ENCODE data around the gene TLL2.

Gene TLL2

DNA sequence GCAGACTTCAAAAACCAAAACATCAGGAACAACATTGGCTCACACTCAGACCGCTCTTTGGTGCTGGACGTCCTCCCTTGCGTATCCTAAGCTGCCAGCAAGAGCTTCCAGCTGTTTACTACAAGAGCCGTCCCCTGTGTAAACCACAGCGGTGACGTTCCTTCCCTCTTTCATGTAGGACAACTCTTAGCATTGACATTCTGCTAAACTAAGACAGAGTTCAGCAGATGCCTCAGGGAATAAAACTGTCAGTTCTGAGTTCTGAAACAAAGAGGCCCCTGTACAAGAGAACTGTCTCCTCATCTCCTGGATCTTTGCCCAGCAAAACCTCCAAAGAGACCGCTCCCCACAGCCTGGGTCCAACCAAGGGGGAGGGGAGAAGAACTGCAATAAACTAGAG lies 97.1 kb downstream of the TLL2 start:
- DNase-seq (ENCODE audit: insufficient read length) (no peak), FAIRE-seq (no peak)
- TF ChIP-seq TAF1 (IDR thresholded peaks at IDR 0.05; ENCODE audit: borderline replicate concordance, low read depth, low read length) (no peak), POLR2AphosphoS5 (IDR thresholded peaks at IDR 0.05; ENCODE audit: low read depth, low read length) (no peak), POLR2A (IDR thresholded peaks at IDR 0.05; ENCODE audit: low read depth, low read length) (no peak)

DNA sequence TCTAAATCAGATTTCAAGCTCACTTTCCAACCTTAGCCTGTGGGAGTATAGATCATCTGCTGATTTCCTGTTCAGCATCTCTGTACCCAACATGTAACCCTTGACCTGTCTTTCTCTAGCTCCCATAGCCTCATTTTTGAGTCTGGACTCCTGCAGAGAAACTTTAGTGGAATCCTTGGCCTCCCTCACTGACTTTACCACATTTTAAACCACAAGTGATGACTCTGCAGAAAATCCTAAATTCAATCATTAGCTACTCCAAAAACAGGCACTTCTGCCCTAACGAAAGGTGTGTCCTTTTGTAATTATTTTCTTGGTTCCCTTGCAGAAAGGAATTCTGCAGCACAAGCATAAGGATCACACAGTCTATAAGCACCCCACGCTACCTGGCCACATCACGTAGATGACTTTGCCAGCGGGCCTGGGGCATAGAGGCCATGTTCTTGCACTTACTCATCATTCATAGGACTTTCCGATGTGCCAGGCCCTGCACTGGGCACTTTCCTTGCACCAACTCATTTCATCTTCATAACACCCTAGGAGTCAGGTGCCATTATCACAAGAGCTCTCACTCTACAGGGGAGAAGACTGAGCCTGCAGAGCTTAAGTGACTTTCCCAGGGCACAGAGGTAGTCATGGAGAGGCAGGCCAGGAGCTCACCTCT lies 97.7 kb downstream of the TLL2 start:
- no peak for FAIRE-seq

GRCh38 chr10:96415150-96415890 lies 98.4 kb downstream of the TLL2 start:
- DNase-seq (ENCODE audit: insufficient read length), result no peak
- FAIRE-seq, result no peak
- TF ChIP-seq TAF1 (IDR thresholded peaks at IDR 0.05; ENCODE audit: borderline replicate concordance, low read depth, low read length) (no peak), POLR2A (IDR thresholded peaks at IDR 0.05; ENCODE audit: low read depth, low read length) (no peak), POLR2AphosphoS5 (IDR thresholded peaks at IDR 0.05; ENCODE audit: low read depth, low read length) (no peak)

More for the DNA sequence above, 97.7 kb downstream of the TLL2 start:
- no peak for TF ChIP-seq POLR2A (IDR thresholded peaks at IDR 0.05; ENCODE audit: low read depth, low read length)
- TF ChIP-seq TAF1 (IDR thresholded peaks at IDR 0.05; ENCODE audit: borderline replicate concordance, low read depth, low read length), result no peak
- no peak for TF ChIP-seq POLR2AphosphoS5 (IDR thresholded peaks at IDR 0.05; ENCODE audit: low read depth, low read length)
- DNase-seq (ENCODE audit: insufficient read length), result no peak

DNA sequence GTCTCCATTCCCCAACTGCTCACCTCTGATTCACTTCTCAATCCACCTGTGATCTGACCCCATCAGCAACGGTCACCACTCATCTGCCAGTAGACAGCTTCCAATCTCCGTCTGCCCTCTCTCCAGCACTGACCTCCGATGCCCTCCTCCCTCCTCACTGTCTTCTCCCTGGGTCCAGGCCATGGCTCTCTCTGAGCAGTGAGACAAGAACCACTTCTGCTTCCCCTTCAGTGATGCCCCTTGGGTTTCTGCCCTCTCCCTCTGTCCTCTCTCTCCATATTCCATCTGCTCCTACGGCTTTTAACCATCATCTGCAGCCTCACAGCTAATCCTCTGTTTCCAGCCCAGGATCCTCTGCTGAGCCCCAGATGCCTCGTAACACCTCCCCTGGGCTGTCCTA lies 99.4 kb downstream of the TLL2 start:
- no peak for FAIRE-seq
- TF ChIP-seq POLR2A (IDR thresholded peaks at IDR 0.05; ENCODE audit: low read depth, low read length) (no peak), POLR2AphosphoS5 (IDR thresholded peaks at IDR 0.05; ENCODE audit: low read depth, low read length) (no peak), TAF1 (IDR thresholded peaks at IDR 0.05; ENCODE audit: borderline replicate concordance, low read depth, low read length) (no peak)
- DNase-seq (ENCODE audit: insufficient read length), result no peak

DNA sequence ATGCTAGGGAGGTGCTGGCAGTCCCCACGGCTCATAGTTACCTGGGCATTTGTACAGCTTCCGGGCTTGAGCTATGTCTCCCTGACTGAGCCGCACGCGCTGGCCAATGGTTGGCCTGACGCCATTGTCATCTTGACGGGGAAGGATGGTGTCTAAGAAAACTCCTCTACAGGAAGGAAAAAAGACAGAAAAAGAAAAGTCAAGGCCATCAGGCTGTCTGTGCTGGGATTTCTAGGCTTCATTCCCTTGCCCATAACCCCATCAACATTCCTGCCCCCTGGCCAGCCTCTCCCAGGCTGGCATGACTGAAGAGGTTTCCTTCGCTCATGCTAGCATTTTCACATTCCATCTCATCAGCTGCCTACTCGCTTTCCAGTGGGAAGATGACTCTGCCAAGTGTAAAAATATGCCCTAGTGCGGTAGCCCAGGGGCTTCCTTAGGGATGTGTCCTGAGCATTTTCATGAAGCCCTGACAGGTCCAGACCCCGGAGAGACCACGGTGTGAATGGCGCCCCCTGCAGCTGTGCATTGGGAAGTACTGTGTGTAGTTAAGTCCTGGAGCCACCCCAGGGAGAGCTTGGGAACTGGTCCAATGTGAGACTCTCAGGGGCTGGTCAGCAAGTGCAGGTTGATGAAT lies 100.5 kb downstream of the TLL2 start:
- no peak for TF ChIP-seq POLR2AphosphoS5 (IDR thresholded peaks at IDR 0.05; ENCODE audit: low read depth, low read length)
- no peak for FAIRE-seq
- DNase-seq (ENCODE audit: insufficient read length), result no peak

GRCh38 chr10:96411716-96412320 lies 101.9 kb downstream of the TLL2 start:
- FAIRE-seq, result peak; percentile 9
- DNase-seq (ENCODE audit: insufficient read length), result no peak
- TF ChIP-seq TAF1 (IDR thresholded peaks at IDR 0.05; ENCODE audit: borderline replicate concordance, low read depth, low read length) (no peak), POLR2A (IDR thresholded peaks at IDR 0.05; ENCODE audit: low read depth, low read length) (no peak), POLR2AphosphoS5 (IDR thresholded peaks at IDR 0.05; ENCODE audit: low read depth, low read length) (no peak)

DNA sequence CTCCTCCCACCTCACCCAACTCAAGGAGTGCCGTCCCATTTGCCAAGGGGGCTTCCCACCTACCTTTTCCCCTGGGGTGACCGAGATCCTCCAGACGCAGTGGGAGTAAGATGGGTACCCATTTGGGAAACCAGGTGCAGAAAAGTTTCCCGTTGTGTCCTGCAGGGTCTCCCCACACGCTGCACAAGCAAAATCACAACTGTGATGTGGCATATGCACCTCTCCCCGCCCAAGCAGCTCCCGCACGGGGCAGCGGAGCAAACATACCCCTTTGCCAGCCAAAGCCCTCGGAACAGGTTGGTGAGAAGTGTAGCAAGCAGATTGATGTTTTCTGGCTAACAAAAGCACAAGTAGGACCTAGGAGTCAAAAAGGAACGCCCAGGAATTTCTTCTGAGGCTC lies 103.4 kb downstream of the TLL2 start:
- DNase-seq (ENCODE audit: insufficient read length) (no peak), FAIRE-seq (no peak)
- no peak for TF ChIP-seq POLR2AphosphoS5 (IDR thresholded peaks at IDR 0.05; ENCODE audit: low read depth, low read length)
- TF ChIP-seq POLR2A (IDR thresholded peaks at IDR 0.05; ENCODE audit: low read depth, low read length), result no peak
- no peak for TF ChIP-seq TAF1 (IDR thresholded peaks at IDR 0.05; ENCODE audit: borderline replicate concordance, low read depth, low read length)

- FAIRE-seq, result no peak
- no peak for TF ChIP-seq POLR2A (IDR thresholded peaks at IDR 0.05; ENCODE audit: low read depth, low read length)
- no peak for TF ChIP-seq TAF1 (IDR thresholded peaks at IDR 0.05; ENCODE audit: borderline replicate concordance, low read depth, low read length)
- TF ChIP-seq POLR2AphosphoS5 (IDR thresholded peaks at IDR 0.05; ENCODE audit: low read depth, low read length), result no peak
- DNase-seq (ENCODE audit: insufficient read length), result no peak
Measured at GRCh38 chr10:96408201-96408600, 105.5 kb downstream of the TLL2 start.

GRCh38 chr10:96407560-96408069 lies 106.1 kb downstream of the TLL2 start:
- DNase-seq (ENCODE audit: insufficient read length) (no peak), FAIRE-seq (no peak)
- TF ChIP-seq POLR2AphosphoS5 (IDR thresholded peaks at IDR 0.05; ENCODE audit: low read depth, low read length), result no peak
- no peak for TF ChIP-seq POLR2A (IDR thresholded peaks at IDR 0.05; ENCODE audit: low read depth, low read length)
- no peak for TF ChIP-seq TAF1 (IDR thresholded peaks at IDR 0.05; ENCODE audit: borderline replicate concordance, low read depth, low read length)

GRCh38 chr10:96406091-96406490 lies 107.6 kb downstream of the TLL2 start:
- no peak for FAIRE-seq
- no peak for DNase-seq (ENCODE audit: insufficient read length)

More at GRCh38 chr10:96406091-96406490, 107.6 kb downstream of the TLL2 start:
- TF ChIP-seq POLR2A (IDR thresholded peaks at IDR 0.05; ENCODE audit: low read depth, low read length) (no peak), POLR2AphosphoS5 (IDR thresholded peaks at IDR 0.05; ENCODE audit: low read depth, low read length) (no peak), TAF1 (IDR thresholded peaks at IDR 0.05; ENCODE audit: borderline replicate concordance, low read depth, low read length) (no peak)

All from GM12892 (cell line).